ENCODE data around the gene CNEP1R1. TPM values are rescaled to one million over a fixed set of nuclear protein-coding genes. Genes with fewer than 3 reads are reported as not detected.

CNEP1R1 gene
- total RNA-seq, 1 donor from 2014 or later = 23.0 TPM

DNA sequence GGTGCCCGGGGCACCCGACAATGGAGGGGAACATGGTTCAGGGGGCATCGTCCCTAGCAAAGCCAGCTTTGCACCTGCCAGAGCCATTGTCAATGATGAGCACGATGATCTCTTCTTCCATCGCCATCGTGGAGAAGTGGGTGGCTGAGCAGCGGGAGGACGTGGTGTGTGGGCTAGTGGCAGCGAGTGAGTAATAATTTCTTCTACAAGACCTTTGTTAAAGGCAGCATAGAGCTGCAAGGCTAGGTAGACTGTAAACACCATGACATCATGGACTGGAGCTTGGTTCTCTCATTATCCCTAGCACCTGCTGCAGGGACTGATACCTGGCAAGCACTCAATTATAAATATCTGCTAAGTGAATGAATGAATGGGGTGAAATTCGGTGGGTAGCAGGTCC, 34.1 kb downstream of the CNEP1R1 start:
- Mint-ChIP-seq H3K4me1 (no peaks in the 10 kb centered on the region), H3K27me3 (no peaks in the 10 kb centered on the region), H3K36me3 (ENCODE audit: low read depth) (no peaks in the 10 kb centered on the region), H3K27ac (no peak overlapping the region), H3K4me3 (no peak overlapping the region), H3K9me3 (peaks cover 9% of the 10 kb centered on the region)
- intact Hi-C loops (cut with micrococcal nuclease) = no loop called here
- no peak for DNase-seq

DNA sequence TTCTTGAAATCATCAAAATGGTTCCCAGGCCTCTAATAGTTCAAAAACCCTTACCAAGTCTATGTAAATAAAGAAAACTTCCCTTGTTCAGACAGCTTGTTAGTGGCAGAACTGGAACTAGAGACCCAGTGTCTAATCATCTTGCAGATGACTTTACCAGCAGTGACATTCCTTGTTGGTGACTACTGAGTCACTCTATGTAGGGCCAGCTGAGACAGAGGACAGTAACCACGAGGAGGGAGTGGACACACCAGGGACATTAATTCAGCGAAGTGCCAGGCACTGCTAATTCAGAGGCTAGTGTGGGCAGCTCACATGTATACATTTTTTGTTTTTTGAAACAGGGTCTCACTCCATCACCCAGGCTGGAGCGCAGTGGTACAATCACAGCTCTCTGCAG, 34.6 kb downstream of the CNEP1R1 start:
- Mint-ChIP-seq H3K27me3 (no peaks in the 10 kb centered on the region), H3K36me3 (ENCODE audit: low read depth) (no peaks in the 10 kb centered on the region), H3K4me3 (no peak overlapping the region), H3K27ac (no peak overlapping the region), H3K9me3 (peaks cover 9% of the 10 kb centered on the region), H3K4me1 (no peaks in the 10 kb centered on the region)
- intact Hi-C loops (cut with micrococcal nuclease) = no loop called here
- no peak for DNase-seq

DNA sequence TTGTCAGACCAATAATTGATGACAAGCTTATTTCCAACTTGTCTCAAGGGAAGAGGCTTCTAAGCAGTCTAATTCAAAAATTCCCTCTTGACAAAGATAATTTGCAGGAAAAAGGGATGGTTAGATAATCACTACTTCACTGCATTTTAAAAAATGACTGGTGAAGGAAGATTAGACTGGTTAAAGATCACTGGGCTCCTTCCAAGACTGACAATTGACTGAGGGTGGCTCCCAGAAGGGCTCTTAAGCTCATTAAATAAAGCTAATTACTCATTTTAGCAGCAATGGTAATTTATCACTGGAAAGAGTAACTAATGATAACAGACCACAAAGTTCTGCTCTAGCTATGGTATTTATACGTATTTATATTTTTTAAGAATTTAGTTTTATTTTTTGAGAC, 36.3 kb downstream of the CNEP1R1 start:
- no peak for DNase-seq
- Mint-ChIP-seq H3K9me3 (peaks cover 2% of the 10 kb centered on the region), H3K27me3 (no peaks in the 10 kb centered on the region), H3K27ac (no peak overlapping the region), H3K4me3 (no peak overlapping the region), H3K36me3 (ENCODE audit: low read depth) (no peaks in the 10 kb centered on the region), H3K4me1 (peaks cover 3% of the 10 kb centered on the region)
- intact Hi-C loops (cut with micrococcal nuclease) = no loop called here

DNA sequence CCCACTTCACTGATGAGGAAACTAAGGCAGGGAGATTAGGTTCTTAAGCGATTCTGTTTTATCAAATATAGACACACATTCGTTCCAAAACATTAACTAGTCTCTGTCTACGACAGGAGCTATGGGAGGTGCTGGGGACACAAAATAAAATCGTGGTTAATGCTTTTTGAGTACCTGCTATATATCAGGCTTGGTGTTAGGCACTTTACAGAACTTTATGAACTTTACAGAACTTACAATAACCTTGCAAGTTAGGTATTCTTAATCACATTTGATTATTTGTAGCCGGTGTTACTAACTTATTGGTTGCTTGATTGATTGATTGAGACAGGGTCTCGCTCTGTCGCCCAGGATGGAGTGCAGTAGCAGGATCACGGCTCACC, 40.2 kb downstream of the CNEP1R1 start:
- peak overlapping the region; percentile 94 for H3K27ac Mint-ChIP-seq
- H3K4me3 Mint-ChIP-seq = peak overlapping the region; percentile 84
- peaks cover 21% of the 10 kb centered on the region for H3K36me3 Mint-ChIP-seq (ENCODE audit: low read depth)
- no peaks in the 10 kb centered on the region for H3K9me3 Mint-ChIP-seq
- intact Hi-C loops (cut with micrococcal nuclease) = loop anchor here (5.0 kb wide), 1 partner anchor 208 kb away; the partner anchor contains the start of gene ZNF423
- DNase-seq = no peak
- H3K27me3 Mint-ChIP-seq = no peaks in the 10 kb centered on the region
- peaks cover 27% of the 10 kb centered on the region for H3K4me1 Mint-ChIP-seq

DNA sequence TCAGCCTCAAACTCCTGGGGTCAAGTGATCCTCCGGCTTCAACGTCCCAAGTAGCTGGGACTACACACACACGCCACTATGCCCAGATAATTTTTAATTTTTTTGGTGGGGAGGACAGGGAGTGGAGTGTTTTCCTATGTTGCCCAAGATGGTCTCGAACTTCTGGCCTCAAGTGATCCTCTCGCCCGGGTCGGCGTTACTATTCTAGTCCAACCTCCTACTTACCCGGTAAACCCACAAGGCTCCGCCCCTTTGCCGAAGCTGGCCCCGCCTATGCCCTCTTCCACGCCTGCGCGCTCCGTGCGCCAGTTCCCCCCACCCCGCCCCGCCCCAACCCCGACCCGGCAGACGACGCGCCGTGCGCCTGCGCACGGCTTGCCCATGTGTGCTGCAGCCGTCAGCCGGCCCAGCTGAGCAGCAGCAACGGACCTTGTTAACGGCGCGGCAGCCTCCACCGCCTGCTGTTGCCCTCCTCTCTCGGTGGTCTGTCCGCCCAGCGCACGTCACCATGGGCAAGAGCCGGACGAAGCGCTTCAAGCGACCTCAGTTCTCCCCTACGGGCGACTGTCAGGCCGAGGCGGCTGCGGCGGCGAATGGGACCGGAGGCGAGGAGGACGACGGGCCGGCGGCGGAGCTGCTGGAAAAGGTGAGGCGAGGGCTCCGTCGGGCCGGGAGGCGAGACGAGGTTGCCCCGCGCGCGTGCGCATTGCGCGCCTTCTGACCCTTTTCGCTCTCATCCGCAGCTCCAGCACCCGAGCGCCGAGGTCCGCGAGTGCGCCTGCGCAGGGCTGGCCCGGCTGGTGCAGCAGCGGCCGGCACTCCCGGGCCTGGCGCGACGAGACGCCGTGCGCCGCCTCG, 40.8 kb downstream of the CNEP1R1 start, which contains the start of gene HEATR3:
TSS of gene HEATR3 (plus strand) at position 347 of the 858 bp plus-strand sequence. CDS start at position 509, 162 bp downstream.
- Mint-ChIP-seq H3K4me3 (peak within 1 kb of the TSS; percentile 84), H3K4me1 (peaks cover 29% of the 10 kb centered on the region), H3K27ac (peak within 1 kb of the TSS; percentile 94), H3K9me3 (no peaks in the 10 kb centered on the region), H3K36me3 (ENCODE audit: low read depth) (peaks cover 25% of the 10 kb centered on the region), H3K27me3 (no peaks in the 10 kb centered on the region)
- DNase-seq = peak; percentile 99
- intact Hi-C loops (cut with micrococcal nuclease) = loop anchor here (1.0 to 5.0 kb wide), 3 partner anchors 41 to 209 kb away; partner anchors contain the start of genes CNEP1R1 and ZNF423

DNA sequence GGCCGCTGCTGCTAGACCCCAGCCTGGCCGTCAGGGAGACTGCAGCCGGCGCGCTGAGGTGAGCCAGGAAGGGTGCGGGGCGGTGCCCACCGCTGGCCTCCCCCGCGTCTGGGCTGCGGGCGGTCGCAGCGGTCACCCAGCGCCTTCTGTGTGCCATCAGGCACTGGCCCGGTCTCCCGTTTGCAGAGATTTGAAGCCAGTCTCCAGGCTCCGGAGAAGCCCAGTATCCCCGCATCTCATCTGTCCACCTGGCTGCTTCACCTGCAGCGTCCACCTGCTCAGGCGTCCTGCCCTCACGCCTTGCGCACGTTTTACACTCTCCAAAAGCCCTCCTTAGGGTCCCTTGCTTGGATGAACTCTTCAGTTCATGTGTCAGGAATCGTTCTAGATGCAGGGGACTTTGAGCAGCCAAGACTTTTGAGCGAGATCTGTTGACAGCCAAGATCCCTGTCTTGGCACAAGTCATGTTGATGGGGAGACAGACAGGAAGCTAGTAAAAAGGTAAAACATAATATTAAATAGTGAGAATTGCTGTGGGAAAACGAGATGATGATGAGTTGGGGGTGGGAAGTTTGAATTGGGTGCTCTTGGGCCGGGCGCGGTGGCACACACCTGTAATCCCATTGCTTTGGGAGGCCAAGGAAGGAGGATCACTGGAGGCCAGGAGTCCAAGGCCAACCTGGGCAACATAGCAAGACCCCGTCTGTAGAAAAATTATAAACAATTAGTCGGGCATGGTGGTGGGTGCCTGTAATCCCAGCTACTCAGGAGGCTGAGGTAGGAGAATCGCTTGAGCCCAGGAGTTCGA, 41.7 kb downstream of the CNEP1R1 start:
- intact Hi-C loops (cut with micrococcal nuclease) = loop anchor here (1.0 to 5.0 kb wide), 4 partner anchors 41 to 209 kb away; partner anchors contain the start of genes CNEP1R1 and ZNF423
- Mint-ChIP-seq H3K9me3 (no peaks in the 10 kb centered on the region), H3K4me3 (peak overlapping the region; percentile 84), H3K36me3 (ENCODE audit: low read depth) (peaks cover 32% of the 10 kb centered on the region), H3K27ac (peak overlapping the region; percentile 79), H3K4me1 (peaks cover 33% of the 10 kb centered on the region), H3K27me3 (no peaks in the 10 kb centered on the region)
- DNase-seq = no peak

DNA sequence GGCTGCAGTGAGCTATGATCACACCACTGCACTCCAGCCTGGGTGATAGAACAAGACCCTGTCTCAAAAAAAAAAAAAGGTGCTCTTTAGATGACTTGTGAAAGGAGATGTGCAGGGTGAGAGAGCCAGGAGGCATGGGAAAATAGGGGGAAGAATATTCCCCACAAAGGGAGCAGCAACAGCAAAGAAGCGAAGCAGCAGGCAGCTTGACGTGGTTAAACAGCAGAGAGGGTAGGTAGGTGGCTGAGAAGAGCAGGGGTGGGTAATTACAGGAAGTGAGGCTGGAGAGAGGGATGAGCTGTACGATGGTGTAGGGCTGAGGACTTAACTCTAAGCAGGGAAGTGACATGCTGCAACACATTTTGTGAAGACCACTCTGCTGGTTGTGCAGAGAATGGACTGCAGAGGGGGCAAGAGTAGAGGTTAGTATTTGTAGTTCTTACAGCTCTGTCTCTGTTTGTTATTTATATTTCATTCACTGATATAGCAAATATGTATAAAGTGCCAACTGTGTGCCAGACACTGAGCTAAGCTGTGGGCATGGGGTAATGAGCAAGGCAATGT, 42.3 kb downstream of the CNEP1R1 start:
- DNase-seq = peak; percentile 81
- H3K36me3 Mint-ChIP-seq (ENCODE audit: low read depth) = peaks cover 34% of the 10 kb centered on the region
- intact Hi-C loops (cut with micrococcal nuclease) = loop anchor here (1.0 to 5.0 kb wide), 2 partner anchors 143 to 210 kb away; partner anchors contain the start of gene ZNF423
- H3K27me3 Mint-ChIP-seq = no peaks in the 10 kb centered on the region
- H3K9me3 Mint-ChIP-seq = no peaks in the 10 kb centered on the region
- peak overlapping the region; percentile 84 for H3K4me3 Mint-ChIP-seq
- peaks cover 33% of the 10 kb centered on the region for H3K4me1 Mint-ChIP-seq
- peak overlapping the region; percentile 83 for H3K27ac Mint-ChIP-seq

DNA sequence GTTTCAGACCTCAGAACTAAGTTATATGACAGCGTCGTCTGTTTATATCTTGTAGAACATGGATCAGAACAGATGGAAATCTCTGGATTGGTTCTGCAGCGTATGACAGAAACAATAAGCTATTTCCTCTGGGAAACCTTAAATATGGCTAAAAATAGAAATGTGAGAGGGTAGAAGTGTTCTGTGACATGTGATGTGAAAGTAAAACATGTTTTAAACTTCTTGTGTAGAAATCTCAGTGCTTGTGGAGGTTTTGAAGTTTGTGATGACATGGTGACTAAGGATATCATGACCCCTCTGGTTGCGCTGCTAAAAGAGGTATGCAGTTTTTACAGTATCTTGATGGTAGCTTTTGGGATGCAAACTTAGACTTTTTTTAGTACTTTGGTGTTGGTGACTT, 43.5 kb downstream of the CNEP1R1 start:
- DNase-seq = no peak
- Mint-ChIP-seq H3K27ac (no peak overlapping the region), H3K4me1 (peaks cover 36% of the 10 kb centered on the region), H3K4me3 (peak overlapping the region; percentile 84), H3K9me3 (no peaks in the 10 kb centered on the region), H3K36me3 (ENCODE audit: low read depth) (peaks cover 39% of the 10 kb centered on the region), H3K27me3 (no peaks in the 10 kb centered on the region)
- intact Hi-C loops (cut with micrococcal nuclease) = loop anchor here (5.0 kb wide), 1 partner anchor 211 kb away; the partner anchor contains the start of gene ZNF423

DNA sequence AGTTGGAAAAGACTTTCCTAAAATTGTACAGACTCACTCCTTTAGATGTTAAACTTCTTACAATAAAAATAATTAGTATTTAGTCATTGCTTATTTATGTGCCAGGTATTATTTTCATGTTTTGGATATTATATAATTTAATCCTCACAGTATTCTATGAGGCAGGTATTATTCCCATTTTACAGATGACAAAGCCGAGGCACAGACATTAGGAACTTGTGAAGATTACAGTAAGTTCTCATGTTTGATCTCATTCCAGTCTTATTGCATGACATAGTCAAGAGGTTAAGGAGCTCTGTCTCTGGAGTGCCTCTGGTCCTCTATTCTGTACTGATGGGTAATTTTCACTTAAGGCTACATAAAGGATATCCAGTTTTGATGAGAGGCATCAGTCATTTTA, 44.0 kb downstream of the CNEP1R1 start:
- no peaks in the 10 kb centered on the region for H3K9me3 Mint-ChIP-seq
- H3K4me3 Mint-ChIP-seq = no peak overlapping the region
- DNase-seq = no peak
- no peaks in the 10 kb centered on the region for H3K27me3 Mint-ChIP-seq
- intact Hi-C loops (cut with micrococcal nuclease) = loop anchor here (5.0 kb wide), 1 partner anchor 212 kb away; the partner anchor contains the start of gene ZNF423
- H3K4me1 Mint-ChIP-seq = peaks cover 36% of the 10 kb centered on the region
- H3K36me3 Mint-ChIP-seq (ENCODE audit: low read depth) = peaks cover 40% of the 10 kb centered on the region
- H3K27ac Mint-ChIP-seq = no peak overlapping the region

DNA sequence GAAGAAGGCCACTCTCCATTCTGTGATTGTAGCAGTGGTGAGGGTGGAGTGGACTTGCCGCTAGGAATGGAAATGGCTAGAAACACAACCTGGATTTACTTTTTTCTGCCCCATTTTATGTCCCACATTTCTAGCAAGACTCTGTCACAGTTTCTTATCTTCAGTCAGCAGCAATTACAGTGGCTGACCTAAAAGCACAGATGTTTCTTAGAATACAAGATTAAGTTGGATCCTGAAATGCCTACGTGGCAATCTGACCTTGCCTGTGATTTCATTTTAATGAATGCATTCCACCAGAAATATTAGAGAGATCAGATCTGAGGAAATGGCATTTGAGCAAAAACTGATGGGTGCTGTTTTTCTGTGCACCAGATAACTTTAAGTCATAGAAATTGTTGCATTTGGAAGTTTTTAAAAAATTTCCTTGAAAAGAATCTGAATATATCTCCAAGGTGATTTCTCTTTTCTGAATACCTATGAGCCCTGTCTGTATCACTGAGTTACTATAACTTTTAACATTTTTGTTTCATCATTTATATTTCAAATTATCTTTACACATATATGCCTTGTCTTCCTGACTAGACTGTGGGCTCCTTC, 46.1 kb downstream of the CNEP1R1 start:
- Mint-ChIP-seq H3K27me3 (no peaks in the 10 kb centered on the region), H3K36me3 (ENCODE audit: low read depth) (peaks cover 49% of the 10 kb centered on the region), H3K27ac (no peak overlapping the region), H3K4me1 (peaks cover 34% of the 10 kb centered on the region), H3K9me3 (no peaks in the 10 kb centered on the region), H3K4me3 (no peak overlapping the region)
- no peak for DNase-seq
- intact Hi-C loops (cut with micrococcal nuclease) = no loop called here

DNA sequence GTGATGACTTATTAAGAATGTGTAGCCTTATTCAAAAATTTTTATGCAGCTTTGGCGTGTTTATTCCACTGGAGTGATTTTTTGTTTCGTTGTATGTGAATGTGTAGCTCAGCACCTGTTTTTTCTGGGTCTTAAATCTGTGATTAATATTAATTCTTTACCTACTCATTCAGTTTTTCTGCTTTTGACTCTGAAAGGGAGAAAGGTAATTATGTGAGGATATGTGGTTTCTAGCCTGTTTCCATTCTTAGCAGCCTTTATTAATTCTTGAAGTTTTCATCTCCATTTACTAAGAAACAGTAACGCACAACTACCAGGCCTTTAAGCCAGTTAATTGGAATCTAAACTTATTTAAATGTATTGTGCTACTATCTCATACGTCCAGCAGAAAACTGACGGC, 47.7 kb downstream of the CNEP1R1 start:
- H3K4me1 Mint-ChIP-seq = peaks cover 23% of the 10 kb centered on the region
- no peak for DNase-seq
- no peaks in the 10 kb centered on the region for H3K9me3 Mint-ChIP-seq
- H3K27ac Mint-ChIP-seq = no peak overlapping the region
- H3K4me3 Mint-ChIP-seq = no peak overlapping the region
- peaks cover 51% of the 10 kb centered on the region for H3K36me3 Mint-ChIP-seq (ENCODE audit: low read depth)
- no peaks in the 10 kb centered on the region for H3K27me3 Mint-ChIP-seq
- intact Hi-C loops (cut with micrococcal nuclease) = no loop called here

DNA sequence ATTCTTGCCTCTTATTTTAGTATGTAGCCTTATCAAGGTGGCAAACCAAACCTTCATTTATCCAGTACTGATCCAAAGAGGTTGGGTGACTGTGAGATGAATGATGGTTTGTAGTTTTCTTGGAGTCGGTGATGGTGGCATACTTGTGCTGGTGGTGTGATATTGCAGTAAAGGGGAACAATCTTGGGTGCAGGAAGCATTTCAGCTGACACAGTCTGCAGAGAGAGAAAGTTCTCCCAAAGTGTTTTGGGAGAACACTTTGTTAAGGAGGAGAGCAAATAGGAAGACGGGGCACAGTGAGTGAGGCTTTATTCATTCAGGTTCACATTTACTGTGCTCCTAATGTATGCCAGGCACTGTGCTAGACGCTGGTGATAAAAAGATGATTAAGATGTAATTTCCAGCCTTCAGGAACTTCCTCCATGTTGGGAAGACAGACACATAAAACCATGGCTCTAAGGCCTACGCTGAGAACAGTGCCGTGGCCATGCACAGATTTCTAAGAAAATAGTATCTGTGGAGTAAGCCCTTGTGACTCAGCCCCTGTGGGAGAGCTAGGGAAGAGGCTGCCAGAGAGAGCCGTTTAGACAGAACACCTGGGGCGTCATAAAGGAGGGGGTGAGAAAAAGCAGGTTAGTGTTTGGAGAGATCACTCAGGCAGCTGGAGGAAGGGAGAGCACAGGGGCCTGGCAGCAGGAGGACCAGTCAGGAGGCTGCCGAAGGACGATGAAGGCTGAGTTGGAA, 54.5 kb downstream of the CNEP1R1 start:
- peaks cover 56% of the 10 kb centered on the region for H3K36me3 Mint-ChIP-seq (ENCODE audit: low read depth)
- H3K27ac Mint-ChIP-seq = no peak overlapping the region
- DNase-seq = no peak

More for the DNA sequence above, 54.5 kb downstream of the CNEP1R1 start:
- intact Hi-C loops (cut with micrococcal nuclease) = no loop called here
- no peak overlapping the region for H3K4me3 Mint-ChIP-seq
- no peaks in the 10 kb centered on the region for H3K27me3 Mint-ChIP-seq
- H3K9me3 Mint-ChIP-seq = no peaks in the 10 kb centered on the region
- H3K4me1 Mint-ChIP-seq = peaks cover 17% of the 10 kb centered on the region

Measured in activated CD4-positive, alpha-beta T cell treated with anti-CD3 and anti-CD28 coated beads, Interleukin-2, amount 10 ng/mL, durations not matched to agents 24 days and 14 days (primary cell).